SK-N-SH (cell line): ENCODE measurements around the gene GRB7. TPM values are rescaled to one million over a fixed set of nuclear protein-coding genes. Genes with fewer than 3 reads are reported as not detected.

Experiments used
- CTCF ChIA-PET: fragments of 300-600, 350-600 bp; formaldehyde crosslinking; extraction: SDS; loops from one replicate; lab custom pipeline; 2021; lab: Yijun Ruan, JAX
- POLR2A ChIA-PET: fragments of 350-600 bp; sonication (Branson Sonifier 250); formaldehyde crosslinking; extraction: SDS; loops from one replicate; lab custom pipeline; 2020; ENCODE audit warnings: antibody characterized with exemption, inconsistent platforms; lab: Yijun Ruan, JAX
- DNase-seq: peaks from one replicate; pipeline ENCODE4 v3.0.0; 2012
- H2AFZ ChIP-seq: fragments of 200-600 bp; sonication (generic); 2 replicates; pipeline ENCODE4 v1.8.1; 2016; ENCODE audit warnings: antibody characterized with exemption, mild to moderate bottlenecking, low read depth
- H3F3A ChIP-seq: fragments of 200-600 bp; sonication (generic); replicated peaks from 2 replicates; pipeline ENCODE3; 2016; ENCODE audit warnings: antibody characterized with exemption, mild to moderate bottlenecking; ENCODE audit not compliant: insufficient read depth
- H3K27ac ChIP-seq, 2 experiments: fragments of 200-500 bp in 1 of 2; fragments of 200-600 bp in 1 of 2; sonication (Bioruptor generic) in 1 of 2; sonication (generic), shearing (Covaris generic) in 1 of 2; 2 replicates each; pipeline versions ENCODE4 v1.5.1 to v1.6.1; 2014 to 2016; ENCODE audit warnings: low read depth in 2 of 2, inconsistent platforms in 1 of 2, low read length in 1 of 2, mild to moderate bottlenecking in 1 of 2, mixed read lengths in 1 of 2
- H3K27me3 ChIP-seq: fragments of 200-600 bp; sonication (generic), shearing (Covaris generic); 2 replicates; pipeline ENCODE4 v1.6.1; 2016; ENCODE audit warnings: mixed run types; ENCODE audit not compliant: insufficient read depth
- H3K36me3 ChIP-seq, 2 experiments: fragments of 200-500 bp in 1 of 2; fragments of 200-600 bp in 1 of 2; sonication (Bioruptor generic) in 1 of 2; sonication (generic) in 1 of 2; replicated peaks in 1 of 2; 2 replicates each; pipeline versions ENCODE3 to v1.5.1; 2014 to 2016; ENCODE audit warnings: low read length in 1 of 2, mild to moderate bottlenecking in 1 of 2; ENCODE audit not compliant: insufficient read depth in 2 of 2, control insufficient read depth in 1 of 2
- H3K4me1 ChIP-seq, 2 experiments: fragments of 200-500 bp in 1 of 2; fragments of 200-600 bp in 1 of 2; sonication (Bioruptor generic) in 1 of 2; sonication (generic), shearing (Covaris generic) in 1 of 2; 2 replicates each; pipeline versions ENCODE4 v1.5.1 to v1.6.1; 2014 to 2016; ENCODE audit warnings: low read depth in 1 of 2, low read length in 1 of 2, mixed run types in 1 of 2; ENCODE audit not compliant: insufficient read depth in 2 of 2, control insufficient read depth in 1 of 2
- H3K4me2 ChIP-seq: fragments of 200-600 bp; sonication (generic), shearing (Covaris generic); 2 replicates; pipeline ENCODE4 v1.6.1; 2017; ENCODE audit warnings: mixed run types
- H3K4me3 ChIP-seq, 2 experiments: fragments of 200-500 bp in 1 of 2; fragments of 200-600 bp in 1 of 2; sonication (Bioruptor generic) in 1 of 2; sonication (generic), shearing (Covaris generic) in 1 of 2; 2 replicates each; pipeline versions ENCODE4 v1.5.1 to v1.8.1; 2014 to 2016; ENCODE audit warnings: low read depth in 2 of 2, inconsistent platforms in 1 of 2, low read length in 1 of 2, mild to moderate bottlenecking in 1 of 2, mixed read lengths in 1 of 2, moderate library complexity in 1 of 2
- H3K79me2 ChIP-seq: fragments of 200-600 bp; sonication (generic); 2 replicates; pipeline ENCODE4 v1.8.1; 2017; ENCODE audit warnings: mild to moderate bottlenecking; ENCODE audit not compliant: insufficient read depth
- H3K9ac ChIP-seq: fragments of 200-600 bp; sonication (generic); 2 replicates; pipeline ENCODE4 v1.6.1; 2017; ENCODE audit warnings: mixed run types
- H3K9me2 ChIP-seq: fragments of 200-600 bp; sonication (generic); 2 replicates; pipeline ENCODE4 v1.6.1; 2017; ENCODE audit warnings: mixed run types
- H3K9me3 ChIP-seq: fragments of 200-600 bp; sonication (generic); 2 replicates; pipeline ENCODE4 v1.6.1; 2017; ENCODE audit warnings: mixed run types, mild to moderate bottlenecking, moderate library complexity
- H4K20me1 ChIP-seq: fragments of 200-600 bp; sonication (generic); 2 replicates; pipeline ENCODE4 v1.6.1; 2017; ENCODE audit warnings: mild to moderate bottlenecking, mixed run types; ENCODE audit not compliant: insufficient read depth
- CTCF ChIP-seq: fragments of 200-600 bp; sonication (generic); IDR thresholded peaks from 2 replicates; pipeline ENCODE4 v1.6.1; 2017; ENCODE audit warnings: antibody characterized with exemption, mild to moderate bottlenecking, moderate library complexity
- EZH2phosphoT487 ChIP-seq: fragments of 200-600 bp; sonication (generic); IDR thresholded peaks from 2 replicates; pipeline ENCODE4 v1.6.1; 2017; ENCODE audit warnings: low read depth, mixed run types, mild to moderate bottlenecking, antibody characterized with exemption, moderate library complexity, borderline replicate concordance
- GABPA ChIP-seq: IDR thresholded peaks from 2 replicates; pipeline ENCODE4 v1.4.0; 2012; ENCODE audit warnings: low read depth, mild to moderate bottlenecking
- NFIC ChIP-seq: IDR thresholded peaks from 2 replicates; pipeline ENCODE4 v1.4.0; 2012; ENCODE audit warnings: borderline replicate concordance
- POLR2AphosphoS5 ChIP-seq: IDR thresholded peaks from 2 replicates; pipeline ENCODE4 v1.6.1; 2012; ENCODE audit warnings: low read depth, low read length
- REST ChIP-seq: IDR thresholded peaks from 2 replicates; pipeline ENCODE4 v1.6.1; 2012; ENCODE audit warnings: mild to moderate bottlenecking, low read depth, low read length, moderate library complexity
- RFX5 ChIP-seq: IDR thresholded peaks from 2 replicates; pipeline ENCODE4 v1.6.1; 2012; ENCODE audit warnings: mild to moderate bottlenecking, improper control_type of control experiment, low read length
- SIN3A ChIP-seq: IDR thresholded peaks from 2 replicates; pipeline ENCODE4 v1.6.1; 2012; ENCODE audit warnings: low read depth, mild to moderate bottlenecking, low read length, moderate library complexity, borderline replicate concordance
- SMC3 ChIP-seq: IDR thresholded peaks from 2 replicates; pipeline ENCODE4 v1.6.1; 2012; ENCODE audit warnings: low read depth, low read length, improper control_type of control experiment
- TEAD4 ChIP-seq: IDR thresholded peaks from 2 replicates; pipeline ENCODE4 v1.4.0; 2012; ENCODE audit warnings: mild to moderate bottlenecking, borderline replicate concordance; ENCODE audit not compliant: insufficient read depth
- YY1 ChIP-seq: IDR thresholded peaks from 2 replicates; pipeline ENCODE4 v1.4.0; 2012; ENCODE audit warnings: low read depth, mild to moderate bottlenecking
- WGBS: methylation state at CpG from one replicate; pipeline ENCODE4 v1.1.6; 2017; ENCODE audit warnings: low lambda C conversion rate; 5-methylcytosine and 5-hydroxymethylcytosine counted together
- polyA plus RNA-seq, 3 experiments: library from polyadenylated mRNA; depleted of rRNA; stranded (reverse); fragments of >200 nt; gene quantifications; 2 replicates each; pipeline ENCODE4 v1.2.3, GENCODE V29; 2012

GRB7 gene
- polyA plus RNA-seq, 1 of the 3 experiments (the other 2 are of a cell fraction), result not detected

- no peak overlapping the region for H3K4me2 ChIP-seq
- peaks cover 42% of the 10 kb centered on the region; the same call in 1 of the 2 replicates for H3K27me3 ChIP-seq
- POLR2A ChIA-PET, result interaction anchor here (0.6 kb wide), 1 partner anchor 192 kb away, joined by 3 read pairs; no protein-coding TSS in a partner anchor
- DNase-seq, result no peak
- H2AFZ ChIP-seq, result no peak overlapping the region
- no peaks in the 10 kb centered on the region for H3K36me3 ChIP-seq
- H3K27ac ChIP-seq, result no peak overlapping the region
- H3K9me2 ChIP-seq, result no peaks in the 10 kb centered on the region
- no peaks in the 10 kb centered on the region for H3K9me3 ChIP-seq
- H4K20me1 ChIP-seq, result no peaks in the 10 kb centered on the region
- H3K79me2 ChIP-seq, result no peaks in the 10 kb centered on the region
- peaks cover 0 to 4% of the 10 kb centered on the region in 2 experiments; a peak in 1 of 4 replicates for H3K4me1 ChIP-seq
- H3K9ac ChIP-seq, result no peak overlapping the region
- peaks cover 5% of the 10 kb centered on the region for H3F3A ChIP-seq
- CTCF ChIA-PET, result interaction anchor here (1.9 to 2.9 kb wide), 3 partner anchors 27 to 135 kb away, joined by 6 to 33 read pairs (median 22); partner anchors contain the start of gene MIEN1
- TF ChIP-seq TEAD4 (no peak), CTCF (no peak)
- H3K4me3 ChIP-seq, result no peak overlapping the region
- WGBS, result 56% methylated on average over 6 of the region's 7 CpGs
Measured at GRCh38 chr17:39756380-39757079, 18.8 kb downstream of the GRB7 start.

- H3K9me2 ChIP-seq, result no peaks in the 10 kb centered on the region
- TF ChIP-seq REST, result no peak
- no peak for TF ChIP-seq TEAD4
- no peak for TF ChIP-seq SMC3
- no peak for TF ChIP-seq EZH2phosphoT487
- TF ChIP-seq RFX5, result no peak
- no peak for TF ChIP-seq POLR2AphosphoS5
- TF ChIP-seq YY1, result no peak
- TF ChIP-seq SIN3A, result no peak
- no peak for TF ChIP-seq GABPA
- TF ChIP-seq NFIC, result no peak
- TF ChIP-seq, all 33 proteins: peak for 0
- no peak overlapping the region for H3K4me3 ChIP-seq
- H3K36me3 ChIP-seq, result no peaks in the 10 kb centered on the region
- WGBS, result 42% methylated on average over 4 of the region's 4 CpGs
- no peaks in the 10 kb centered on the region for H3K79me2 ChIP-seq
- peaks cover 45% of the 10 kb centered on the region; the same call in 1 of the 2 replicates for H3K27me3 ChIP-seq
- no peak overlapping the region for H3K4me2 ChIP-seq
- H3K9me3 ChIP-seq, result no peaks in the 10 kb centered on the region
- peaks cover 0 to 4% of the 10 kb centered on the region in 2 experiments; a peak in 1 of 4 replicates for H3K4me1 ChIP-seq
- no peak for DNase-seq
- no peak overlapping the region for H3K9ac ChIP-seq
- no peak overlapping the region for H2AFZ ChIP-seq
- POLR2A ChIA-PET, result interaction anchor here (0.6 kb wide), 1 partner anchor 192 kb away, joined by 3 read pairs; no protein-coding TSS in a partner anchor
- H3K27ac ChIP-seq, result no peak overlapping the region
- CTCF ChIA-PET, result interaction anchor here (1.9 to 2.9 kb wide), 2 partner anchors 134 to 136 kb away, joined by 6 to 33 read pairs; no protein-coding TSS in a partner anchor
- H4K20me1 ChIP-seq, result no peaks in the 10 kb centered on the region
- H3F3A ChIP-seq, result peaks cover 5% of the 10 kb centered on the region
Measured at GRCh38 chr17:39757176-39757662, 19.5 kb downstream of the GRB7 start.
